GM12801 (cell line): ENCODE data around the gene LATS2.

Experiments
- CTCF ChIP-seq: IDR thresholded peaks from one replicate; pipeline ENCODE4 v1.5.1; 2011; ENCODE audit warnings: control low read depth; ENCODE audit not compliant: insufficient read length; ENCODE audit errors: extremely low read depth

The LATS2 gene

GRCh38 chr13:21075379-21076249 is 14.2 kb upstream of the LATS2 start:
- TF ChIP-seq CTCF = no peak

- TF ChIP-seq CTCF = no peak
Measured at GRCh38 chr13:21075011-21075378, 13.6 kb upstream of the LATS2 start.

- no peak for TF ChIP-seq CTCF
Measured at GRCh38 chr13:21074546-21074945, 13.2 kb upstream of the LATS2 start.

GRCh38 chr13:21071924-21072323 is 10.5 kb upstream of the LATS2 start:
- no peak for TF ChIP-seq CTCF

- no peak for TF ChIP-seq CTCF
Measured at GRCh38 chr13:21071015-21071414, 9.6 kb upstream of the LATS2 start.

GRCh38 chr13:21069561-21070004 is 8.2 kb upstream of the LATS2 start:
- TF ChIP-seq CTCF = no peak

GRCh38 chr13:21067848-21068247 is 6.5 kb upstream of the LATS2 start:
- no peak for TF ChIP-seq CTCF

GRCh38 chr13:21066946-21067345 is 5.6 kb upstream of the LATS2 start:
- no peak for TF ChIP-seq CTCF
